K562 (cell line): ENCODE measurements around the gene TRIM71. TPM values are rescaled to one million over a fixed set of nuclear protein-coding genes. Genes with fewer than 3 reads are reported as not detected.

Source experiments
- ATAC-seq: fragments of 200-7000 bp; cut with Tn5 transposase; 3 replicates; pipeline ENCODE4 v1.9.1; 2020; ENCODE audit warnings: moderate library complexity
- BruUV-seq: library from RNA; stranded (reverse); fragments of 400-500 nt; replicated peaks from 2 replicates; lab custom pipeline; 2021; lab: Mats Ljungman, UMichigan
- CTCF ChIA-PET: fragments of 300-600 bp; formaldehyde crosslinking; extraction: SDS; loops from one replicate; lab custom pipeline; 2021; ENCODE audit warnings: low intra/inter-chr PET ratio; lab: Yijun Ruan, JAX
- POLR2A ChIA-PET: fragments of 300-600, 350-650 bp; sonication (Branson Sonifier 250); formaldehyde crosslinking; extraction: SDS; loops from one replicate; lab custom pipeline; 2021; ENCODE audit warnings: antibody characterized with exemption, inconsistent platforms; lab: Yijun Ruan, JAX
- DNase-seq, 4 experiments: peaks; one replicate each; pipeline versions ENCODE4 v3.0.0 to v3.0.0-alpha.2; 2011 to 2018; ENCODE audit warnings: low spot score in 3 of 4, mixed read lengths in 3 of 4; ENCODE audit errors: extremely low read depth in 1 of 4
- FAIRE-seq: peaks from 2 replicates; lab custom pipeline; 2011; peaks lifted over from hg19 to GRCh38; lab: Jason Lieb, UNC
- H2AFZ ChIP-seq: 2 replicates; pipeline ENCODE4 v1.6.0; 2011; ENCODE audit warnings: low read depth, low read length, control low read depth, inconsistent platforms
- H3K27ac ChIP-seq: fragments of 200-600 bp; 3 replicates; pipeline ENCODE4 v1.8.0; 2011; ENCODE audit warnings: low read depth, mild to moderate bottlenecking, control low read depth, inconsistent platforms, low read length, moderate library complexity, mixed read lengths; ENCODE audit errors: extremely low read depth
- H3K27me3 ChIP-seq, 2 experiments: fragments of 300-600 bp in 1 of 2; 2 replicates in 1 of 2; 3 replicates in 1 of 2; pipeline versions ENCODE4 v1.6.0 to v1.8.0; 2011; ENCODE audit warnings: inconsistent platforms in 2 of 2, low read length in 2 of 2, mild to moderate bottlenecking in 1 of 2, mixed read lengths in 1 of 2, moderate library complexity in 1 of 2; ENCODE audit not compliant: control insufficient read depth in 2 of 2, insufficient read depth in 2 of 2
- H3K36me3 ChIP-seq: fragments of 300-600 bp; 3 replicates; pipeline ENCODE4 v1.8.0; 2011; ENCODE audit warnings: mild to moderate bottlenecking, low read length, inconsistent platforms; ENCODE audit not compliant: control insufficient read depth, insufficient read depth
- H3K4me1 ChIP-seq, 2 experiments: fragments of 200-600 bp in 1 of 2; replicated peaks in 1 of 2; 2 replicates in 1 of 2; 3 replicates in 1 of 2; pipeline versions ENCODE4 v1.5.1 to v1.8.0; 2011; ENCODE audit warnings: inconsistent platforms in 2 of 2, low read length in 2 of 2, mild to moderate bottlenecking in 1 of 2, mixed read lengths in 1 of 2, moderate library complexity in 1 of 2; ENCODE audit not compliant: control insufficient read depth in 2 of 2, insufficient read depth in 2 of 2
- H3K4me2 ChIP-seq: 2 replicates; pipeline ENCODE4 v1.6.1; 2011; ENCODE audit warnings: low read length, control low read depth, inconsistent platforms, mixed read lengths; ENCODE audit not compliant: insufficient read depth
- H3K4me3 ChIP-seq: fragments of 200-600 bp; sonication (generic), shearing (Covaris generic); 2 replicates; pipeline ENCODE4 v1.5.1; 2016; ENCODE audit warnings: control low read depth, inconsistent platforms
- H3K79me2 ChIP-seq: fragments of 200-600 bp; 3 replicates; pipeline ENCODE4 v1.8.0; 2011; ENCODE audit warnings: low read length, inconsistent platforms; ENCODE audit not compliant: control insufficient read depth, insufficient read depth
- H3K9ac ChIP-seq, 2 experiments: 2 replicates each; pipeline versions ENCODE4 v1.6.0 to v1.6.1; 2011; ENCODE audit warnings: low read depth in 2 of 2, low read length in 2 of 2, control low read depth in 1 of 2, inconsistent platforms in 1 of 2, mild to moderate bottlenecking in 1 of 2, mixed read lengths in 1 of 2; ENCODE audit not compliant: insufficient read depth in 1 of 2
- H3K9me1 ChIP-seq: one replicate; pipeline ENCODE4 v1.6.0; 2011; ENCODE audit warnings: inconsistent platforms, mild to moderate bottlenecking, low read length, moderate library complexity; ENCODE audit not compliant: control insufficient read depth, insufficient read depth
- H3K9me3 ChIP-seq: replicated peaks from 2 replicates; pipeline ENCODE4 v1.5.1; 2011; ENCODE audit warnings: low read depth, low read length, inconsistent platforms; ENCODE audit not compliant: control insufficient read depth, insufficient read depth
- H4K20me1 ChIP-seq: replicated peaks from 2 replicates; pipeline ENCODE4 v1.6.1; 2011; ENCODE audit warnings: low read length, inconsistent platforms, mixed read lengths; ENCODE audit not compliant: control insufficient read depth, insufficient read depth
- ATF6 ChIP-seq: sonication (generic); formaldehyde crosslinking; IDR thresholded peaks from 2 replicates; pipeline ENCODE4 v1.4.0; 2020; ENCODE audit warnings: mild to moderate bottlenecking, missing genetic modification reagents
- ETV1 ChIP-seq: fragments of 450-650 bp; conservative IDR thresholded peaks from 2 replicates; pipeline ENCODE4 v1.6.1; 2016; ENCODE audit warnings: missing genetic modification characterization, control low read depth, low read depth, missing compliant biosample characterization
- FOXO4 ChIP-seq: fragments of 450-650 bp; formaldehyde crosslinking; IDR thresholded peaks from 2 replicates; pipeline ENCODE4 v1.4.0; 2020; ENCODE audit warnings: mild to moderate bottlenecking, moderate library complexity
- GTF2A2 ChIP-seq: IDR thresholded peaks from 2 replicates; pipeline ENCODE4 v1.6.1; 2016; ENCODE audit warnings: mild to moderate bottlenecking, missing genetic modification characterization, missing compliant biosample characterization
- KLF16 ChIP-seq: IDR thresholded peaks from 2 replicates; pipeline ENCODE4 v1.6.1; 2016; ENCODE audit warnings: antibody characterized with exemption
- PHB ChIP-seq: fragments of 250-450 bp; sonication (Bioruptor Pico); IDR thresholded peaks from 2 replicates; pipeline ENCODE4 v1.5.0; 2021
- RFX1 ChIP-seq: fragments of 450-650 bp; IDR thresholded peaks from 2 replicates; pipeline ENCODE4 v1.6.1; 2016; ENCODE audit warnings: mild to moderate bottlenecking, moderate library complexity
- SRSF7 ChIP-seq: fragments of 200-400 bp; formaldehyde crosslinking; optimal IDR thresholded peaks from 2 replicates; pipeline ENCODE3; 2017; ENCODE audit warnings: mild to moderate bottlenecking, low read depth, low read length
- TCF7L2 ChIP-seq: fragments of 150-350 bp; IDR thresholded peaks from 2 replicates; pipeline ENCODE4 v1.6.1; 2016; ENCODE audit warnings: low read depth, mild to moderate bottlenecking, low read length, moderate library complexity
- THRB ChIP-seq: fragments of 450-650 bp; formaldehyde crosslinking; conservative IDR thresholded peaks from 2 replicates; pipeline ENCODE4 v1.4.0; 2022; ENCODE audit warnings: mild to moderate bottlenecking, missing genetic modification characterization
- TSC22D4 ChIP-seq: fragments of 450-650 bp; IDR thresholded peaks from 2 replicates; pipeline ENCODE4 v1.6.1; 2016; ENCODE audit warnings: missing genetic modification characterization, missing biosample characterization, control low read depth
- WGBS: fragments of 100-300 bp; shearing (Covaris generic); methylation state at CpG from one replicate; pipeline ENCODE4 v1.1.6; 2016; ENCODE audit warnings: low coverage, mixed read lengths; ENCODE audit not compliant: insufficient coverage; ENCODE audit errors: missing lambda C conversion rate; 5-methylcytosine and 5-hydroxymethylcytosine counted together
- in situ Hi-C: fragments of 300-500 bp; cut with MboI; formaldehyde crosslinking; loops from 4 replicates; pipeline ENCODE4 v1.15.0; 2018; ENCODE audit warnings: inconsistent platforms, mixed read lengths
- intact Hi-C: fragments of 100-400 bp; cut with micrococcal nuclease; formaldehyde crosslinking; loops from 2 replicates; pipeline ENCODE4 v1.14.2; 2022
- polyA plus RNA-seq, 8 experiments: library from polyadenylated mRNA; depleted of rRNA in 4 of 8; stranded (reverse) in 5 of 8; unstranded in 3 of 8; fragments of >200 nt; fragmentation: Nextera tagmentation in 2 of 8; fragmentation: Illumina TruSeq in 1 of 8; extraction: Ambion mirVana in 2 of 8; extraction: Trizol in 1 of 8; gene quantifications; 2 replicates each; pipeline versions ENCODE4 v1.2.1 to v1.2.3, GENCODE V29; 2011 to 2014; ENCODE audit warnings: inconsistent platforms in 1 of 8, missing spikeins in 1 of 8
- total RNA-seq, 7 experiments: library from RNA; depleted of rRNA in 6 of 7; stranded (reverse); fragments of >200 nt in 6 of 7; fragmentation: Illumina TruSeq in 2 of 7; extraction: Trizol in 2 of 7; gene quantifications; 2 replicates each; pipeline versions ENCODE4 v1.2.1 to v1.2.3, GENCODE V29; 2011 to 2021; ENCODE audit warnings: low replicate concordance in 1 of 7

TRIM71 gene
- total and polyA plus RNA-seq, 9 of the 15 experiments (the other 6 are each of a cell fraction or from before 2014, with no cell fraction given), result 0.04 to 0.11 TPM; not detected in 7

GRCh38 chr3:32852146-32852545 lies 34.3 kb downstream of the TRIM71 start:
- ATAC-seq (no peak), FAIRE-seq (no peak), DNase-seq (no peak)
- Histone ChIP-seq H3K27me3 (peaks cover 10 to 23% of the 10 kb centered on the region in 2 experiments; a peak in 3 of 5 replicates), H3K9me3 (no peaks in the 10 kb centered on the region), H3K4me2 (no peak overlapping the region), H3K4me3 (no peak overlapping the region), H2AFZ (no peak overlapping the region), H3K9ac (no peak overlapping the region), H4K20me1 (0 out of 2 replicates have a peak, but pooled peaks cover 3% of the 10 kb centered on the region), H3K9me1 (no peaks in the 10 kb centered on the region), H3K27ac (no peak overlapping the region), H3K79me2 (no peaks in the 10 kb centered on the region), H3K4me1 (peaks cover 3 to 10% of the 10 kb centered on the region in 2 experiments; a peak in 3 of 5 replicates), H3K36me3 (no peaks in the 10 kb centered on the region)
- ChIA-PET POLR2A (interaction anchor here (0.6 to 2.2 kb wide), 2 partner anchors 12 to 58 kb away, joined by 4 to 8 read pairs; no protein-coding TSS in a partner anchor), CTCF (no interaction called here)
- TF ChIP-seq TSC22D4 (tag), result no peak
- TF ChIP-seq ATF6 (CRISPR knock-in tag), result no peak
- no peak for TF ChIP-seq SRSF7
- no peak for TF ChIP-seq GTF2A2 (tag)
- no peak for TF ChIP-seq RFX1
- TF ChIP-seq TCF7L2, result no peak
- TF ChIP-seq PHB (CRISPR knock-in tag), result no peak
- no peak for TF ChIP-seq KLF16
- TF ChIP-seq FOXO4 (CRISPR knock-in tag), result no peak
- no peak for TF ChIP-seq THRB (CRISPR knock-in tag)
- no peak for TF ChIP-seq ETV1 (tag)
- in situ Hi-C loops (no loop called here), intact Hi-C loops (no loop called here)
- 5% methylated on average over 4 of the region's 4 CpGs for WGBS
- no TSS peak for BruUV-seq
